GM10266 (cell line): ENCODE results near the gene KRT82.

Source experiments
- DNase-seq: peaks from one replicate; pipeline ENCODE4 v3.0.0; 2012; ENCODE audit errors: extremely low spot score
- CTCF ChIP-seq: IDR thresholded peaks from 2 replicates; pipeline ENCODE4 v1.5.1; 2012; ENCODE audit warnings: mild to moderate bottlenecking, low read depth; ENCODE audit not compliant: control insufficient read depth, insufficient read depth; ENCODE audit errors: missing control alignments

KRT82 gene

GRCh38 chr12:52407918-52408317 is 1.8 kb upstream of the KRT82 start:
- no peak for DNase-seq
- no peak for TF ChIP-seq CTCF

GRCh38 chr12:52404951-52405350 is 1.2 kb downstream of the KRT82 start:
- TF ChIP-seq CTCF: no peak
- no peak for DNase-seq

- TF ChIP-seq CTCF: no peak
- DNase-seq: no peak
These were observed 2.6 kb downstream of the KRT82 start for GRCh38 chr12:52403561-52403960.

- no peak for TF ChIP-seq CTCF
- DNase-seq: no peak
These were observed 3.1 kb downstream of the KRT82 start for GRCh38 chr12:52402873-52403540.

- DNase-seq: no peak
- no peak for TF ChIP-seq CTCF
These were observed 3.8 kb downstream of the KRT82 start for GRCh38 chr12:52402377-52402776.

- DNase-seq: no peak
- no peak for TF ChIP-seq CTCF
These were observed 4.2 kb downstream of the KRT82 start for GRCh38 chr12:52401926-52402325.

GRCh38 chr12:52401526-52401925 is 4.6 kb downstream of the KRT82 start:
- DNase-seq: no peak
- no peak for TF ChIP-seq CTCF
